KOPT-K1 (cell line): ENCODE data around the gene NAAA.

Experiments used
- H3K27ac ChIP-seq: fragments of 200-600 bp; sonication (generic); 2 replicates; pipeline ENCODE4 v1.5.1; 2016; ENCODE audit warnings: antibody characterized with exemption, mild to moderate bottlenecking, low read depth, low read length; ENCODE audit not compliant: poor library complexity, severe bottlenecking
- H3K36me3 ChIP-seq: fragments of 200-600 bp; sonication (generic); 2 replicates; pipeline ENCODE4 v1.5.1; 2017; ENCODE audit warnings: antibody characterized with exemption, mild to moderate bottlenecking, low read length, moderate library complexity; ENCODE audit not compliant: insufficient read depth
- H3K9me3 ChIP-seq: fragments of 200-600 bp; sonication (generic); 2 replicates; pipeline ENCODE4 v1.5.1; 2017; ENCODE audit warnings: antibody characterized with exemption, low read length, mild to moderate bottlenecking; ENCODE audit not compliant: insufficient read depth, poor library complexity, severe bottlenecking

Gene NAAA

DNA sequence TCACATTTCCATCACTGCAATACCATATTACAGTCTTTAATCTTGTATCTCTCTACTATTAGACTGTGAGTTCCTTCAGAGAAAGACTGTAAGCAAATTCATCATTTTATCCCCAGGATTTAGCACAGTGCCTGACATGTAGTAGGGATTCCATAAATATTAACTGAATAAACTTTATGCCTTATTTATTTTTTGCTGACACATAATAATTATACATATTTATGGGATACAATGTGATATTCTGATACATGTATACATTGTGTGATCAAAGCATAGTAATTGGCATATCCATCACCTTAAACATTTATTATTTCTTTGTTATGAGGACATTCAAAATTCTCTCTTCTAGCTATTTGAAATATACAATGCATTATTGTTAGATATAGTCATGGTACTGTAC is 42.3 kb downstream of the NAAA start:
- H3K36me3 ChIP-seq, result no peaks in the 10 kb centered on the region

GRCh38 chr4:75895744-75896314 is 45.0 kb downstream of the NAAA start:
- Histone ChIP-seq H3K27ac (no peak overlapping the region), H3K9me3 (no peaks in the 10 kb centered on the region), H3K36me3 (no peaks in the 10 kb centered on the region)

More for the DNA sequence above, 42.3 kb downstream of the NAAA start:
- no peak overlapping the region for H3K27ac ChIP-seq
- no peaks in the 10 kb centered on the region for H3K9me3 ChIP-seq

GRCh38 chr4:75892508-75892907 is 48.3 kb downstream of the NAAA start:
- Histone ChIP-seq H3K9me3 (no peaks in the 10 kb centered on the region), H3K27ac (no peak overlapping the region), H3K36me3 (no peaks in the 10 kb centered on the region)

- Histone ChIP-seq H3K9me3 (no peaks in the 10 kb centered on the region), H3K27ac (no peak overlapping the region), H3K36me3 (no peaks in the 10 kb centered on the region)
These were observed 49.2 kb downstream of the NAAA start for GRCh38 chr4:75891611-75892010.

DNA sequence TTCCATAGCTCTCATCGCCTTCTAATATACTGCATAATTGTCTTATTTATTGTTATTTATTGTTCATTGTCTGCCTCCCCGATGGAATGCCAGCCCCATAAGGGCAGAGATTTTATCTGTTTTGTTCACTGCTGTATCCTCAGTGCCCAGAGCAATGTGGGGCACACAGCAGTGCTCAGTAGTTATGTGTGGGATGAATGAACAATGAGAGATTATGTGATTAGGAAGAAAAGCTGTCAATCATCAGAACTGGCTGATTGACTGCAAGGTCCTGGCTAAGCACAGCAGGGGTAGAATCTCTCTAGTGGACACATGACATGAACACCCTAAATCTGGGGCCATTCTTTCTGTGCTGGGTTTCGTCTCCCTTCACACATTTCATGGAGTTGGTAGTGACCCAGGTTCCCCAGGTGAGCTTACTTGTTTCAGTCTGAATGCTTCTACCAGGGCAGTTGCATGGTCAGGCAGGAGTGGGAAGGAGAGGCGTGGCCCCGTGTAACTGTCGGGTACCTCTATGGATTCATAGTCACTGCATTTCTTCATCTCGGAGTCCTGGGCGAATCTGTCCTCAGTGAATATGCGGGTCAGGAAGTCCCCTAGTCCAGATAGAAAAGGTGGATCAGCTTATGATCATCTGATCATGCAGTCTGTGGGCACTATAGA is 51.1 kb downstream of the NAAA start:
- no peak overlapping the region for H3K27ac ChIP-seq
- H3K9me3 ChIP-seq, result no peaks in the 10 kb centered on the region
- no peaks in the 10 kb centered on the region for H3K36me3 ChIP-seq

- Histone ChIP-seq H3K36me3 (no peaks in the 10 kb centered on the region), H3K9me3 (no peaks in the 10 kb centered on the region), H3K27ac (no peak overlapping the region)
These were observed 54.7 kb downstream of the NAAA start for GRCh38 chr4:75886104-75886503.

DNA sequence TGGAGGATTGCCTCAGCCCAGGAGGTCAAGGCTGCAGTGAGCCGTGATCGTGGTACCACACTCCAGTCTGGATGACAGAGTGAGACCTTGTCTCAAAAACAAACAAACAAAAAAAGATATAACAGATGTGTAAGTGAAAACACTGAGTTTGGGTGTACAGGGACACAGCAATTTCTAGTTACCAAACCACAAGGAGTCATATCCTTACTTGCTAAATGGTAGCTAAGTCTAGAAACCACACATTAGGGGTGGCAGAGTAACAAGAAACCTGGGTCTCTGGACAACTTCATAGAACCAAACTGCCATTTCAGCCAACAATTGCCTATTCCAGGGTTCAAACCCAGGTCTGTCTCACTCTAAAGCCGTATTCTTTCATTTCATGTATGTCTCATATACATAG is 59.3 kb downstream of the NAAA start:
- Histone ChIP-seq H3K9me3 (no peaks in the 10 kb centered on the region), H3K36me3 (no peaks in the 10 kb centered on the region), H3K27ac (no peak overlapping the region)

GRCh38 chr4:75880278-75880677 is 60.5 kb downstream of the NAAA start:
- Histone ChIP-seq H3K9me3 (no peaks in the 10 kb centered on the region), H3K36me3 (no peaks in the 10 kb centered on the region)

GRCh38 chr4:75878246-75878756 is 62.5 kb downstream of the NAAA start:
- no peaks in the 10 kb centered on the region for H3K9me3 ChIP-seq
- H3K27ac ChIP-seq, result no peak overlapping the region
- no peaks in the 10 kb centered on the region for H3K36me3 ChIP-seq

More at GRCh38 chr4:75880278-75880677, 60.5 kb downstream of the NAAA start:
- H3K27ac ChIP-seq, result no peak overlapping the region

DNA sequence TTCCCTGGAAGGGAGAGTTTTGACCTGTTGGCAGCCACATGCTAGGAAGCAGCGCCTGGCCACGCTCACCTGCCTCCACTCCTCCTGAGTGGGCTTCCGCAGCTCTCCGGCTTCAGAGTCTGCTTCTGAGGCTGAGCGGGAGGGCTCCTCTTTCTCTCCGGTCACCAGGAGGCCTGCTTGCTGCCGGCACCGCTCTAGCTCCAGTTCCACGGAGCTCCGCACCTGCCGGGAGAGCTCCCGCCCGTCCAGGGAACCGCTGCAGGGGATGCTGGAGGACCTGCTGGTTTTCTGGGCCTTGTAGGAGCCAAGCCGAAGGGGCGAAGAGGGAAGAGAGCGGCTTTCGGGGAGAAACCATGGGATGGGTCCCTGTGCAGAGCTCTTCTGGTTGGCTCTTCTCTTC is 64.6 kb downstream of the NAAA start:
- Histone ChIP-seq H3K36me3 (no peaks in the 10 kb centered on the region), H3K9me3 (no peaks in the 10 kb centered on the region), H3K27ac (no peak overlapping the region)

- no peaks in the 10 kb centered on the region for H3K9me3 ChIP-seq
- no peak overlapping the region for H3K27ac ChIP-seq
These were observed 71.7 kb downstream of the NAAA start for GRCh38 chr4:75869100-75869499.

DNA sequence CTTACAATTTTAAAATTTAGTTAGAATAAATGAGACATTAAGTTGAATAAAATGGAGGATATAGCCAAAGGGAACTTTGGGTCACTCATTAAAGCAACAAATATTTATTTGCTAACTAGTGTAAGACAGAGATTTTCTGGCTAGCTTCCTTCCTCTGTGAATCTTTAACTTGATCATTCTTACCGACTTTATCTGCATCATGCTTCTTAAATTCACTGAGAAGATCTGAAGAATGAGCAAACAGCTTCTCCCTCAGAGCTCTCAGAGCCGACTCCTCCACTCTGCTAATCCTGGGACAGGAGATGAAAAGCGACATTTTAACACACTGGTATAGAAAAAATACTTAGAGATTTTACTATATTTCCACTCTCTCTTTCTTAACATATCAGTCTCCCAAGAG is 73.7 kb downstream of the NAAA start:
- Histone ChIP-seq H3K9me3 (no peaks in the 10 kb centered on the region), H3K36me3 (no peaks in the 10 kb centered on the region), H3K27ac (no peak overlapping the region)

More at GRCh38 chr4:75869100-75869499, 71.7 kb downstream of the NAAA start:
- no peaks in the 10 kb centered on the region for H3K36me3 ChIP-seq
